GM12875 (cell line): ENCODE measurements around the gene SGSM2.

ENCODE experiments used
- H3K4me3 ChIP-seq: one replicate; pipeline ENCODE4 v1.5.1; 2011; ENCODE audit warnings: low read depth, low read length, control low read depth
- CTCF ChIP-seq: IDR thresholded peaks from 2 replicates; pipeline ENCODE4 v1.5.1; 2011; ENCODE audit warnings: low read depth, mild to moderate bottlenecking, control low read depth, inconsistent platforms, low read length, moderate library complexity, borderline replicate concordance; ENCODE audit not compliant: insufficient read depth

Gene SGSM2

DNA sequence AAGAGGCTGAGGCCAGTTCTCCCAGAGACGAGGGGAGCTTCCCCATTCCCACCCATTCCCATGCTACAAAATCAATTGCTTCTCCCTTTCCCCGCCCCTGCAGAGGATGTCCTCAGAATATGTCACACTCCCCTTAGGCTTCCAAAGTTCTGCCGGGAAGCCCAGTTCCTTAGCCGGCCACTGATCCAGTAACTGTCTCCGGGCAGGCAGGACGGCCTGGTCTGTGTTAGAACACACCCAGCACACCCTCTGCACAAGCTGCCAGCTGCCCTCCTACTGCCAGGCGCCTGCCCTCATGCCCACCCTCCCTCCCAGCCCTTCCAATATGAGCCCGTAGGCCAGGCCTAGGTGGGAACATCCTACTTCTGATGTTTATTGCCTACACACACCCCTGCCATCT lies 31.1 kb downstream of the SGSM2 start:
- no peak for TF ChIP-seq CTCF
- H3K4me3 ChIP-seq, result no peak overlapping the region

DNA sequence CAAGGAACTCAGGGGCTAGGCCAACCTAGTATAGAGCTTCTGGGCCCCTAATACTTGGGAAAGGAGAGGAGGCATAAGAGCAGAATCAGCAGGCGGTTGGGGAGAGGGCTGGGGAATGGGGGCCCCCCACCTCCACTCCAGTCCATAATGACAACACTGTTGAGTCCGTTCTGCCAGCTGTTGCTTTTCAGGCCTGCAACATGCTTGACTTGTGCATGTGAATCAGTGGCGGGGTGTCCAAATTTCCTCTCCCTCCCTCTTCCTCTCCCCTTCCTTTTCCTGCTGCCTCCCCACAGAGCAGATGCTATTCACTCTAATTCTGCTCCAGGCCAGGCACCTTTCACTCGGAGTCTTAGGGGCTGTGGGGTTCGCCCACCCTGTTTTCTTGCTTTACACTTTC lies 31.7 kb downstream of the SGSM2 start:
- no peak overlapping the region for H3K4me3 ChIP-seq
- TF ChIP-seq CTCF, result no peak

DNA sequence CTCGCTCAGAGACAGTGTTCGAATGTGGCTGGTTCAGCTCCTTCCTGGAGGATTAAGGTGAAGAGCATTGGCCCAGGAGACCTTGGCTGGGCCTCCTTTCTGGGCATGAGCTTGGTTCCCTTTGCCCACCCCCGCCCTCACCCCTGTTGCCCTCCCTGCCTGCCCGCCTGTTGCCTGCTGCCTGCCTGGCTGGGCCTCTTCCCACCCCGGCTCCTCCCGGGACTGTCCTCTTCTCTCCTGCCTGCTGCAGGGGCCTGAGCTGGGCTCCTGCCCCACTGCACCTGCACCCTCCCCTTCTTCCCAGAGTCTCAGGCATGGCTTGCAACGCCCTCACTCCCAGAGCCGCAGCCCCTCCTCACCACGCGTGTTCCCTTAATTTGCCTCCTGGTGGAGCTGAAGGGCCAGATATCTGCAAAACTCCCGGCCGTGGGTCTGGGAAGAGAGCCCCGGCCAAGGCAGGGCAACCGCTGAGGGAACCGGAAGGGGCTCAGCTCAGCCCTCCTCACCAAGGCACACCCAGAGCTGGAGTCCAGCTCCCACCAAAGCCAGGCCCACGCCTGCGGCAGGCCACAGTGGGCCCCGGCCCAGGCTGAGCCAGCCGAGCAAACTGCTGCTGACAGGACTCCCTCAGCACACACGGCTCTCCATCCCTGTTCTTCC lies 32.4 kb downstream of the SGSM2 start:
- TF ChIP-seq CTCF, result no peak
- no peak overlapping the region for H3K4me3 ChIP-seq

DNA sequence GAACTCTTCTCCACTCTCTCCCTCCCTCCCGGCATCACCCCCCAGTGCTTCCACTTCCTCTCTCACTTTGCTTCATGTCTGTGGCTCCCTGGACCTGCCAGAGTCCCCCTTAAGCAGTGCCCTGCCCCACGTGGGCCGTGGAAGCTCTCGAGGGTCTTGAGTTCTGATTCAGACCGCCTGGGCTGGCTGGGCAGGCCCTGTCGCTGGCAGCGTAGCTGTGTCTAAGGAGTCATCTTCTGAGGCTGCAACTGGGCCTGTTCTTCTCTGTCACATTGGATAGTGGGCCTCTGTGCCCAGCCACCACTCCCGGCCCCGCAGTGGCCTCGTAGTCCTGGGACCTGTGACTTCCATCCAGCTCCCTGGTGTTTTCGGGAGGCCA lies 32.9 kb downstream of the SGSM2 start:
- no peak for TF ChIP-seq CTCF
- H3K4me3 ChIP-seq, result no peak overlapping the region

DNA sequence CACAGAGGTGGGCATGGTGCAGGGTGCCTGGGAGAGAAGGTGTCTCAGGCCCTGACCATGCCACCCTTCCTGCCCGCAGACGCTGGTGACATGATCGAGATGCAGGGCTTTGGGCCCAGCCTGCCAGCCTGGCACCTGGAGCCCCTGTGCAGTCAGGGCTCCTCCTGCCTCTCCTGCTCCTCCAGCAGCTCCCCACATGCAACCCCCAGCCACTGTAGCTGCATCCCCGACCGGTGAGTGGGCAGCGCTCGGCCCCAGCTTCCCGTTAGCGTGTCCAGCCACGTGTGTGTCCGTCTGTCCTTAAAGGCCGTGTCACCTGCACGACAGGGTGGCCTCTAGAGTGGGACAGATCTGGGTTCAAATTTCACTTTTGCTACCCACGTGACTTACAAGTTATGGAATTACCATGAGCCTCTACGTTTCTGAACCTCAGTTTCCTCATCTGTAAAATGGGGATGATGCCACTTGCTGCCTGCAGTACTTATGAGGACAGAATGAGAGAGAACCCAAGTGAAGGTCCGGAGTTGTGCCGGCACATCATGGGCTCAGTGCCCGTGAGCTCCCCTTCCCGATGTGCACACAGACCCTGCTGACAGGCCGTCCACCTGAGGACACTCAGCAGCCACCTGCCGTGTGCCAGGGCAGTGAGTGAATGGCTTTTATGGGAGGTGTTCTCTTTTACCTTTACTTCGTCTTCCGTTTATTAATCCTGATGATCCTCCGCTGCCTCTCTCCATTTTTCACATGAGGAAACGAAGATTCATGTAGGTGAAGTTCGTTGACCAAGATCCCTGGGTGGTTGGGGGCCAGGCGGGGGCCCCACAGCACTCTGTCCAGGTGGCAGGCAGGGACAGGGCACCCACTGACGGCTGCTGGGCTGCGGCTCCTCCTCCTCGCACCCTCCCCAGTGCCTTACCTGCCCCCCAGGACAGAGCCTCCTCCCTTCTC lies 34.2 kb downstream of the SGSM2 start:
- no peak for TF ChIP-seq CTCF
- H3K4me3 ChIP-seq, result no peak overlapping the region

GRCh38 chr17:2372180-2372579 lies 34.9 kb downstream of the SGSM2 start:
- no peak overlapping the region for H3K4me3 ChIP-seq
- TF ChIP-seq CTCF, result no peak

DNA sequence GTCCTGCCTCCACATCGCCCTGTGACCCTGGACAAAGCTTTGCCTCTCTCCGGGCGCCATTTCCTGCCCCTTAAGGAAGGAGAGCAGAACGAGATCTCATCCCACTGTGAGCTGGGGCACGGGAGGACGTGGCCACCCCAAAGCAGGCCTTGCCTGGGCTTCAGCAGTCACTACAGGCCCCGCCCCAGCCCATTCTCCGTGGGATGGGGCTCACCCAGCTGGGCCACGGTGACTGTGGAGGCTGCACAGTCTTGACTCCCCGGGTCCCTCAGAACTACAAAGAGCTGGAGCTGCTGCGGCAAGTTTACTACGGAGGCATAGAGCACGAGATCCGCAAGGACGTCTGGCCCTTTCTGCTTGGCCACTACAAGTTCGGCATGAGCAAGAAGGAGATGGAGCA lies 35.4 kb downstream of the SGSM2 start:
- TF ChIP-seq CTCF, result no peak
- H3K4me3 ChIP-seq, result no peak overlapping the region
